GM18858 (cell line): Measurements from ENCODE around the gene RBM6.
"Not testable (repeated sequence)": the region's sequence is repeated elsewhere in the genome, so short reads cannot be mapped to it uniquely, and the experiment has no call there.

Source experiments
- ATAC-seq: cut with Tn5 transposase; IDR thresholded peaks from one replicate; pipeline ENCODE4 v1.9.1; 2021; ENCODE audit not compliant: unreplicated experiment

The RBM6 gene

GRCh38 chr3:49939858-49940666 is at the start of gene RBM6:
Gene RBM6 (plus strand): TSS chr3:49940150. CDS start chr3:49962642, 22,492 bp downstream.
- peak; percentile 71 for ATAC-seq

- no peak for ATAC-seq
Measured at GRCh38 chr3:49895791-49896190, 44.2 kb upstream of the RBM6 start.

- no peak for ATAC-seq
Measured at GRCh38 chr3:49896345-49896744, 43.6 kb upstream of the RBM6 start.

- ATAC-seq: no peak
Measured at GRCh38 chr3:49898991-49899390, 41.0 kb upstream of the RBM6 start.

GRCh38 chr3:49899815-49900214 is 40.1 kb upstream of the RBM6 start:
- ATAC-seq: no peak

- no peak for ATAC-seq
Measured at GRCh38 chr3:49900491-49901153, 39.3 kb upstream of the RBM6 start.

GRCh38 chr3:49901366-49902339 is 38.3 kb upstream of the RBM6 start:
- no peak for ATAC-seq

- ATAC-seq: no peak
Measured at GRCh38 chr3:49902511-49903345, 37.2 kb upstream of the RBM6 start.

GRCh38 chr3:49903451-49904424 is 36.2 kb upstream of the RBM6 start, which contains the start of gene MST1R:
Gene MST1R (minus strand): TSS chr3:49903873. CDS start chr3:49903609, 264 bp downstream.
- ATAC-seq: peak; percentile 77

- ATAC-seq: not testable (repeated sequence)
Measured at GRCh38 chr3:49904448-49904847, 35.5 kb upstream of the RBM6 start.

- ATAC-seq: no peak
Measured at GRCh38 chr3:49906073-49906743, 33.7 kb upstream of the RBM6 start.

GRCh38 chr3:49908373-49909199 is 31.4 kb upstream of the RBM6 start:
- ATAC-seq: no peak

GRCh38 chr3:49910409-49911123 is 29.4 kb upstream of the RBM6 start:
- no peak for ATAC-seq

GRCh38 chr3:49911124-49911420 is 28.9 kb upstream of the RBM6 start:
- ATAC-seq: no peak

- no peak for ATAC-seq
Measured at GRCh38 chr3:49911611-49912010, 28.3 kb upstream of the RBM6 start.

- no peak for ATAC-seq
Measured at GRCh38 chr3:49912881-49913281, 27.1 kb upstream of the RBM6 start.

- no peak for ATAC-seq
Measured at GRCh38 chr3:49914906-49915305, 25.0 kb upstream of the RBM6 start.
